HepG2 (cell line): Measurements from ENCODE around the gene SND1. TPM values are rescaled to one million over a fixed set of nuclear protein-coding genes. Genes with fewer than 3 reads are reported as not detected.

ENCODE experiments used
- ATAC-seq: fragments of 200-7000 bp; cut with Tn5 transposase; 3 replicates; pipeline ENCODE4 v1.9.1; 2020; ENCODE audit warnings: mild to moderate bottlenecking, moderate library complexity
- BruUV-seq: library from RNA; stranded (reverse); fragments of 400-500 nt; replicated peaks from 2 replicates; lab custom pipeline; 2021; lab: Mats Ljungman, UMichigan
- CTCF ChIA-PET: fragments of 300-600 bp; formaldehyde crosslinking; extraction: SDS; loops from one replicate; lab custom pipeline; 2021; ENCODE audit warnings: low total read pairs, inconsistent platforms, low intra/inter-chr PET ratio; lab: Yijun Ruan, JAX
- POLR2A ChIA-PET: fragments of 350-600 bp; sonication (Branson Sonifier 250); formaldehyde crosslinking; loops from one replicate; lab custom pipeline; 2020; ENCODE audit warnings: antibody characterized with exemption, inconsistent platforms; lab: Yijun Ruan, JAX
- DNase-seq: peaks from one replicate; pipeline ENCODE4 v3.0.0-alpha.2; 2015; ENCODE audit warnings: low spot score
- FAIRE-seq: peaks from 3 replicates; lab custom pipeline; 2011; peaks lifted over from hg19 to GRCh38; lab: Jason Lieb, UNC
- H2AFZ ChIP-seq: one replicate; pipeline ENCODE4 v1.6.1; 2011; ENCODE audit warnings: low read length, inconsistent platforms
- H3K27ac ChIP-seq: fragments of 300-600 bp; 3 replicates; pipeline ENCODE4 v1.8.0; 2011; ENCODE audit warnings: mixed run types, mild to moderate bottlenecking, mixed read lengths, low read length, inconsistent platforms; ENCODE audit not compliant: insufficient read depth; ENCODE audit errors: extremely low read length
- H3K27me3 ChIP-seq, 2 experiments: fragments of 200-600 bp in 1 of 2; 2 replicates in 1 of 2; 3 replicates in 1 of 2; pipeline versions ENCODE4 v1.6.0 to v1.8.0; 2011; ENCODE audit warnings: low read length in 2 of 2, mild to moderate bottlenecking in 2 of 2, moderate library complexity in 2 of 2, inconsistent platforms in 1 of 2; ENCODE audit not compliant: insufficient read depth in 2 of 2, control insufficient read depth in 1 of 2
- H3K36me3 ChIP-seq, 2 experiments: fragments of 200-600 bp in 1 of 2; replicated peaks in 1 of 2; 2 replicates in 1 of 2; 3 replicates in 1 of 2; pipeline versions ENCODE4 v1.5.1 to v1.8.0; 2011; ENCODE audit warnings: low read length in 2 of 2, inconsistent platforms in 1 of 2; ENCODE audit not compliant: insufficient read depth in 2 of 2, control insufficient read depth in 1 of 2
- H3K4me1 ChIP-seq: 2 replicates; pipeline ENCODE4 v1.5.1; 2012; ENCODE audit warnings: low read length, inconsistent platforms; ENCODE audit not compliant: insufficient read depth
- H3K4me2 ChIP-seq: 2 replicates; pipeline ENCODE4 v1.6.0; 2011; ENCODE audit warnings: low read depth, low read length, inconsistent platforms
- H3K4me3 ChIP-seq, 3 experiments: fragments of 200-600 bp in 1 of 3; sonication (generic), shearing (Covaris generic) in 1 of 3; replicated peaks in 1 of 3; 2 replicates each; pipeline ENCODE4 v1.5.1; 2011 to 2016; ENCODE audit warnings: low read length in 3 of 3, inconsistent platforms in 2 of 3, low read depth in 2 of 3, mild to moderate bottlenecking in 2 of 3, control low read depth in 1 of 3, mixed read lengths in 1 of 3; ENCODE audit not compliant: insufficient read depth in 1 of 3
- H3K79me2 ChIP-seq: one replicate; pipeline ENCODE4 v1.6.1; 2011; ENCODE audit warnings: low read length, inconsistent platforms; ENCODE audit not compliant: insufficient read depth
- H3K9ac ChIP-seq: 2 replicates; pipeline ENCODE4 v1.6.0; 2011; ENCODE audit warnings: mild to moderate bottlenecking, low read depth, low read length, inconsistent platforms; ENCODE audit not compliant: insufficient read depth
- H3K9me3 ChIP-seq: 2 replicates; pipeline ENCODE4 v1.5.1; 2012; ENCODE audit warnings: mild to moderate bottlenecking, low read length
- H4K20me1 ChIP-seq: 2 replicates; pipeline ENCODE4 v1.6.0; 2011; ENCODE audit warnings: inconsistent platforms, mild to moderate bottlenecking, low read length, moderate library complexity; ENCODE audit not compliant: insufficient read depth
- CREB1 ChIP-seq, 2 experiments: fragments of 450-650 bp in 1 of 2; IDR thresholded peaks; 2 replicates each; pipeline ENCODE4 v1.6.1; 2016 to 2017; ENCODE audit warnings: control low read depth in 1 of 2, mild to moderate bottlenecking in 1 of 2, missing compliant biosample characterization in 1 of 2, missing genetic modification characterization in 1 of 2
- MIER2 ChIP-seq: IDR thresholded peaks from 2 replicates; pipeline ENCODE4 v1.6.1; 2016; ENCODE audit warnings: missing biosample characterization, missing genetic modification reagents
- NCOA5 ChIP-seq: sonication (generic); formaldehyde crosslinking; IDR thresholded peaks from 2 replicates; pipeline ENCODE4 v1.4.0; 2020; ENCODE audit warnings: missing genetic modification reagents
- PRPF4 ChIP-seq: fragments of 200-400 bp; formaldehyde crosslinking; IDR thresholded peaks from 2 replicates; pipeline ENCODE4 v1.6.1; 2016; ENCODE audit warnings: low read length, low read depth; ENCODE audit not compliant: poor library complexity, severe bottlenecking
- RARG ChIP-seq: sonication (generic); formaldehyde crosslinking; IDR thresholded peaks from 2 replicates; pipeline ENCODE4 v1.4.0; 2020; ENCODE audit warnings: low read depth, mild to moderate bottlenecking, missing genetic modification reagents
- SP4 ChIP-seq: sonication (generic); formaldehyde crosslinking; IDR thresholded peaks from 2 replicates; pipeline ENCODE4 v1.8.1; 2023; ENCODE audit warnings: mild to moderate bottlenecking, missing genetic modification reagents
- TRIM24 ChIP-seq: sonication (generic); formaldehyde crosslinking; IDR thresholded peaks from 2 replicates; pipeline ENCODE4 v1.8.0; 2022; ENCODE audit warnings: mild to moderate bottlenecking, missing genetic modification reagents
- YY1 ChIP-seq: IDR thresholded peaks from 2 replicates; pipeline ENCODE4 v1.6.1; 2011; ENCODE audit warnings: low read length, low read depth, moderate library complexity, mild to moderate bottlenecking; ENCODE audit not compliant: insufficient read depth, insufficient replicate concordance
- ZBTB39 ChIP-seq: sonication (generic); formaldehyde crosslinking; IDR thresholded peaks from 2 replicates; pipeline ENCODE4 v1.5.0; 2020; ENCODE audit warnings: missing genetic modification reagents
- ZFP90 ChIP-seq: sonication (generic); formaldehyde crosslinking; IDR thresholded peaks from 2 replicates; pipeline ENCODE4 v1.8.0; 2022; ENCODE audit warnings: missing genetic modification reagents, mild to moderate bottlenecking, inconsistent platforms, borderline replicate concordance
- ZNF337 ChIP-seq: sonication (generic); formaldehyde crosslinking; IDR thresholded peaks from 2 replicates; pipeline ENCODE4 v1.5.1; 2020; ENCODE audit warnings: missing genetic modification reagents, low read depth, mild to moderate bottlenecking, borderline replicate concordance
- ZSCAN21 ChIP-seq: sonication (generic); formaldehyde crosslinking; IDR thresholded peaks from 2 replicates; pipeline ENCODE4 v1.8.0; 2022; ENCODE audit warnings: mild to moderate bottlenecking, missing genetic modification reagents, moderate library complexity, borderline replicate concordance
- WGBS: methylation state at CpG from one replicate; pipeline ENCODE4 v1.1.6; 2017; ENCODE audit warnings: low lambda C conversion rate; 5-methylcytosine and 5-hydroxymethylcytosine counted together
- in situ Hi-C: cut with HindIII; loops from 2 replicates; pipeline ENCODE4 v1.10.0; 2017; ENCODE audit warnings: low pct_unique_long_range_greater_than_20kb; ENCODE audit not compliant: extremely low pct_ligation_motif_present
- intact Hi-C: fragments of 100-400 bp; cut with micrococcal nuclease; formaldehyde crosslinking; loops from one replicate; pipeline ENCODE4 v1.10.0; 2022; ENCODE audit not compliant: unreplicated experiment
- polyA plus RNA-seq, 8 experiments: library from polyadenylated mRNA; depleted of rRNA in 3 of 8; stranded (reverse) in 7 of 8; unstranded in 1 of 8; fragments of >200 nt; fragmentation: Illumina TruSeq in 4 of 8; extraction: Trizol in 4 of 8; gene quantifications; 2 replicates each; pipeline versions ENCODE4 v1.2.1 to v1.2.3, GENCODE V29; 2011 to 2016; ENCODE audit warnings: low read depth in 4 of 8, missing spikeins in 1 of 8, mixed read lengths in 1 of 8; ENCODE audit not compliant: insufficient read depth in 1 of 8
- total RNA-seq, 5 experiments: library from RNA; depleted of rRNA; stranded (reverse); fragments of >200 nt; fragmentation: Illumina TruSeq; extraction: Trizol; gene quantifications; 2 replicates each; pipeline ENCODE4 v1.2.3, GENCODE V29; 2016; ENCODE audit warnings: low read depth in 1 of 5
- TF ChIP-seq, protein P1 (sequence below): IDR thresholded peaks from 2 replicates; pipeline ENCODE4 v1.6.1; 2012; ENCODE audit warnings: low read length, improper control_type of control experiment

Gene SND1
- total and polyA plus RNA-seq, 2 of the 13 experiments (the other 11 are each of a cell fraction or from before 2014, with no cell fraction given), result 110 to 182 TPM

DNA sequence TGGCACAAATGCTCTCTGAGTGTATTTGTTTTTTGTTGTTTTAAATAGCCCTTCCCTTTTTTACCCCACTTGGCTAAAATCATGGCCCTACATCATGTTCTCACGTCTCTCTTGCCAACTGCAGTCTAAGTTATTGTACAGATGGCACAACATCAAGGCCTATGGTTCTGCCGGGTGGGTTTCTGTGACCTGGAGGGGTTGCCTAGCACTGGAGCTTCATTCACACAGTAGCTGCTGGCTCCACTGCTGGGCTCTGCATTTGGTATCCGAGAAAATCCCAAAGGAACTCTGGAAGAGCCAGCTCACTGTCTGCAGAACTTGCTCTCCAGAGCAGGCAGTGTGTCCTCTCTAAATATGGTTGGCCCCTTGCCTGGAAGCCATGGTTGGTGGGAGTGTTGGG is 258.7 kb downstream of the SND1 start:
- intact Hi-C loops (loop anchor here (5.0 kb wide), 1 partner anchor 88 kb away; no protein-coding TSS in a partner anchor), in situ Hi-C loops (no loop called here)
- H3K36me3 ChIP-seq, result peaks cover 0 to 16% of the 10 kb centered on the region in 2 experiments; a peak in 2 of 5 replicates
- no peak overlapping the region for H3K9ac ChIP-seq
- ATAC-seq (no peak), DNase-seq (no peak), FAIRE-seq (no peak)
- H3K27me3 ChIP-seq, result no peaks in the 10 kb centered on the region
- ChIA-PET CTCF (no interaction called here), POLR2A (no interaction called here)
- H3K9me3 ChIP-seq, result no peaks in the 10 kb centered on the region
- 94% methylated on average over 3 of the region's 3 CpGs for WGBS
- no TSS peak for BruUV-seq
- H3K4me3 ChIP-seq, result no peak overlapping the region
- peaks cover 7% of the 10 kb centered on the region for H3K79me2 ChIP-seq
- H3K4me1 ChIP-seq, result peaks cover 74% of the 10 kb centered on the region
- peaks cover 22% of the 10 kb centered on the region for H4K20me1 ChIP-seq
- H3K27ac ChIP-seq, result no peak overlapping the region
- no peak overlapping the region for H3K4me2 ChIP-seq
- TF ChIP-seq SP4 (no peak), ZBTB39 (no peak), MIER2 (CRISPR knock-in tag) (no peak), ZNF337 (CRISPR knock-in tag) (no peak), RARG (CRISPR knock-in tag) (no peak), YY1 (no peak), NCOA5 (CRISPR knock-in tag) (no peak), ZSCAN21 (CRISPR knock-in tag) (no peak), TRIM24 (CRISPR knock-in tag) (no peak), ZFP90 (no peak), PRPF4 (no peak), CREB1 (IDR thresholded peaks at IDR 0.05) (no peak), CREB1 (CRISPR knock-in tag; IDR thresholded peaks at IDR 0.05) (no peak)
- TF ChIP-seq, protein P1, sequence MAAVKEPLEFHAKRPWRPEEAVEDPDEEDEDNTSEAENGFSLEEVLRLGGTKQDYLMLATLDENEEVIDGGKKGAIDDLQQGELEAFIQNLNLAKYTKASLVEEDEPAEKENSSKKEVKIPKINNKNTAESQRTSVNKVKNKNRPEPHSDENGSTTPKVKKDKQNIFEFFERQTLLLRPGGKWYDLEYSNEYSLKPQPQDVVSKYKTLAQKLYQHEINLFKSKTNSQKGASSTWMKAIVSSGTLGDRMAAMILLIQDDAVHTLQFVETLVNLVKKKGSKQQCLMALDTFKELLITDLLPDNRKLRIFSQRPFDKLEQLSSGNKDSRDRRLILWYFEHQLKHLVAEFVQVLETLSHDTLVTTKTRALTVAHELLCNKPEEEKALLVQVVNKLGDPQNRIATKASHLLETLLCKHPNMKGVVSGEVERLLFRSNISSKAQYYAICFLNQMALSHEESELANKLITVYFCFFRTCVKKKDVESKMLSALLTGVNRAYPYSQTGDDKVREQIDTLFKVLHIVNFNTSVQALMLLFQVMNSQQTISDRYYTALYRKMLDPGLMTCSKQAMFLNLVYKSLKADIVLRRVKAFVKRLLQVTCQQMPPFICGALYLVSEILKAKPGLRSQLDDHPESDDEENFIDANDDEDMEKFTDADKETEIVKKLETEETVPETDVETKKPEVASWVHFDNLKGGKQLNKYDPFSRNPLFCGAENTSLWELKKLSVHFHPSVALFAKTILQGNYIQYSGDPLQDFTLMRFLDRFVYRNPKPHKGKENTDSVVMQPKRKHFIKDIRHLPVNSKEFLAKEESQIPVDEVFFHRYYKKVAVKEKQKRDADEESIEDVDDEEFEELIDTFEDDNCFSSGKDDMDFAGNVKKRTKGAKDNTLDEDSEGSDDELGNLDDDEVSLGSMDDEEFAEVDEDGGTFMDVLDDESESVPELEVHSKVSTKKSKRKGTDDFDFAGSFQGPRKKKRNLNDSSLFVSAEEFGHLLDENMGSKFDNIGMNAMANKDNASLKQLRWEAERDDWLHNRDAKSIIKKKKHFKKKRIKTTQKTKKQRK, result no peak
- H2AFZ ChIP-seq, result no peak overlapping the region
